B cell (primary cell): Measurements from ENCODE around the gene RILPL2.
A peak's percentile ranks its signal among the peaks of the same experiment; 100 is the strongest.

Experiments used
- EZH2 ChIP-seq: IDR thresholded peaks from 2 replicates; pipeline ENCODE4 v1.6.1; 2012; ENCODE audit warnings: borderline replicate concordance, low read depth, mild to moderate bottlenecking, moderate library complexity, low read length; ENCODE audit not compliant: insufficient read depth, poor library complexity, severe bottlenecking
- TF ChIP-seq, protein P1 (sequence below): fragments of 200-600 bp; IDR thresholded peaks from one replicate; pipeline ENCODE4 v1.8.0; 2022; ENCODE audit warnings: antibody characterized with exemption, mild to moderate bottlenecking

DNA sequence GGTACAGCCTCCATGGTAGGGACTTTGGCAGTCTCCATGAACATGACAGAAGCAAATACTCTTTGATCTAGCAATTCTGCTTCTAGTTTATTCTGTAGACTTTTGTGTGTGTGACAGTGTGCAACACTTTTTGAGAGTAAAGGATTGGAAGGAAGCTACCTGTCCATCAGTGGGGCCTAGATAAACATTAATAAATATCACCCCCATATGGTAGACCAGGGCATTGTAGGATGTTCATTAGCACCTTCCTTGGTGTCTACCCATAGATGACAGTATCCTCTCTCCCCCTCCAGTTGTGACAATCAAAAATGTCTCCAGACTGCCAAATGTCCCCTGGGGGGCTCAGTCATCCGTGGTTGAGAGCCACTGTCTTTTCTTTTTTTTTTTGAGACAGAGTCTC, 32.3 kb upstream of the RILPL2 start:
- TF ChIP-seq EZH2: no peak
- TF ChIP-seq, protein P1, sequence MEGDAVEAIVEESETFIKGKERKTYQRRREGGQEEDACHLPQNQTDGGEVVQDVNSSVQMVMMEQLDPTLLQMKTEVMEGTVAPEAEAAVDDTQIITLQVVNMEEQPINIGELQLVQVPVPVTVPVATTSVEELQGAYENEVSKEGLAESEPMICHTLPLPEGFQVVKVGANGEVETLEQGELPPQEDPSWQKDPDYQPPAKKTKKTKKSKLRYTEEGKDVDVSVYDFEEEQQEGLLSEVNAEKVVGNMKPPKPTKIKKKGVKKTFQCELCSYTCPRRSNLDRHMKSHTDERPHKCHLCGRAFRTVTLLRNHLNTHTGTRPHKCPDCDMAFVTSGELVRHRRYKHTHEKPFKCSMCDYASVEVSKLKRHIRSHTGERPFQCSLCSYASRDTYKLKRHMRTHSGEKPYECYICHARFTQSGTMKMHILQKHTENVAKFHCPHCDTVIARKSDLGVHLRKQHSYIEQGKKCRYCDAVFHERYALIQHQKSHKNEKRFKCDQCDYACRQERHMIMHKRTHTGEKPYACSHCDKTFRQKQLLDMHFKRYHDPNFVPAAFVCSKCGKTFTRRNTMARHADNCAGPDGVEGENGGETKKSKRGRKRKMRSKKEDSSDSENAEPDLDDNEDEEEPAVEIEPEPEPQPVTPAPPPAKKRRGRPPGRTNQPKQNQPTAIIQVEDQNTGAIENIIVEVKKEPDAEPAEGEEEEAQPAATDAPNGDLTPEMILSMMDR: peak; percentile 77
